H9 (cell line): ENCODE results near the gene AMMECR1. TPM values are rescaled to one million over a fixed set of nuclear protein-coding genes. Genes with fewer than 3 reads are reported as not detected.

Experiments
- DNase-seq: peaks from one replicate; pipeline ENCODE4 v3.0.0-alpha.2; 2017
- H2AFZ ChIP-seq: one replicate; pipeline ENCODE4 v1.6.1; 2013; ENCODE audit warnings: mild to moderate bottlenecking, low read length, control low read depth, moderate library complexity
- H2AK5ac ChIP-seq: 2 replicates; pipeline ENCODE4 v1.6.1; 2013; ENCODE audit warnings: low read length, control low read depth, mixed read lengths; ENCODE audit not compliant: insufficient read length
- H2BK120ac ChIP-seq: one replicate; pipeline ENCODE4 v1.6.1; 2013; ENCODE audit warnings: low read depth, mild to moderate bottlenecking, low read length, control low read depth, inconsistent platforms; ENCODE audit not compliant: poor library complexity, severe bottlenecking
- H2BK12ac ChIP-seq: 2 replicates; pipeline ENCODE4 v1.6.1; 2013; ENCODE audit warnings: low read length, control low read depth, mixed read lengths, low read depth; ENCODE audit not compliant: insufficient read length
- H2BK15ac ChIP-seq: 2 replicates; pipeline ENCODE4 v1.6.1; 2013; ENCODE audit warnings: low read depth, low read length, control low read depth
- H2BK20ac ChIP-seq: one replicate; pipeline ENCODE4 v1.6.1; 2013; ENCODE audit warnings: low read depth, mild to moderate bottlenecking, low read length, control low read depth, inconsistent platforms; ENCODE audit not compliant: poor library complexity, severe bottlenecking
- H2BK5ac ChIP-seq: 2 replicates; pipeline ENCODE4 v1.6.1; 2013; ENCODE audit warnings: low read length, control low read depth, mixed read lengths; ENCODE audit not compliant: insufficient read length
- H3K14ac ChIP-seq: 2 replicates; pipeline ENCODE4 v1.6.1; 2013; ENCODE audit warnings: low read length, control low read depth; ENCODE audit not compliant: insufficient read depth
- H3K18ac ChIP-seq: 2 replicates; pipeline ENCODE4 v1.6.1; 2013; ENCODE audit warnings: low read depth, mild to moderate bottlenecking, mixed read lengths, low read length, control low read depth; ENCODE audit not compliant: insufficient read length
- H3K23ac ChIP-seq: 2 replicates; pipeline ENCODE4 v1.6.1; 2013; ENCODE audit warnings: low read length, control low read depth, mixed read lengths, low read depth; ENCODE audit not compliant: insufficient read length
- H3K23me2 ChIP-seq: 2 replicates; pipeline ENCODE4 v1.6.1; 2013; ENCODE audit warnings: low read depth, mild to moderate bottlenecking, mixed read lengths, low read length, control low read depth; ENCODE audit not compliant: insufficient read length, poor library complexity, severe bottlenecking
- H3K27ac ChIP-seq: 2 replicates; pipeline ENCODE4 v1.5.1; 2013; ENCODE audit warnings: low read length, control low read depth, mixed read lengths, low read depth; ENCODE audit not compliant: insufficient read length
- H3K27me3 ChIP-seq: 2 replicates; pipeline ENCODE4 v1.6.1; 2013; ENCODE audit warnings: low read length, control low read depth, inconsistent platforms; ENCODE audit not compliant: insufficient read depth
- H3K4ac ChIP-seq: 2 replicates; pipeline ENCODE4 v1.6.1; 2013; ENCODE audit warnings: low read depth, mild to moderate bottlenecking, control low read depth, inconsistent platforms, low read length, moderate library complexity
- H3K4me1 ChIP-seq: 2 replicates; pipeline ENCODE4 v1.6.1; 2013; ENCODE audit warnings: low read length, control low read depth, inconsistent platforms; ENCODE audit not compliant: insufficient read depth
- H3K4me2 ChIP-seq: 2 replicates; pipeline ENCODE4 v1.6.1; 2013; ENCODE audit warnings: low read length, control low read depth, mixed read lengths; ENCODE audit not compliant: insufficient read length, insufficient read depth
- H3K56ac ChIP-seq: 2 replicates; pipeline ENCODE4 v1.6.1; 2013; ENCODE audit warnings: low read depth, mild to moderate bottlenecking, mixed read lengths, low read length, control low read depth; ENCODE audit not compliant: insufficient read length
- H3K79me1 ChIP-seq: 2 replicates; pipeline ENCODE4 v1.6.1; 2013; ENCODE audit warnings: low read depth, mild to moderate bottlenecking, moderate library complexity, low read length, control low read depth, inconsistent platforms; ENCODE audit not compliant: insufficient read depth, poor library complexity, severe bottlenecking
- H3K79me2 ChIP-seq: 2 replicates; pipeline ENCODE4 v1.6.1; 2013; ENCODE audit warnings: low read length, control low read depth, inconsistent platforms; ENCODE audit not compliant: insufficient read depth
- H3K9ac ChIP-seq: 2 replicates; pipeline ENCODE4 v1.6.1; 2013; ENCODE audit warnings: low read length, control low read depth, mixed read lengths; ENCODE audit not compliant: insufficient read length; ENCODE audit errors: extremely low read depth
- H3K9me3 ChIP-seq: one replicate; pipeline ENCODE4 v1.6.1; 2013; ENCODE audit warnings: low read depth, low read length, inconsistent platforms; ENCODE audit not compliant: control insufficient read depth
- H3T11ph ChIP-seq: one replicate; pipeline ENCODE4 v1.6.1; 2013; ENCODE audit warnings: mild to moderate bottlenecking, low read length, control low read depth, inconsistent platforms
- H4K20me1 ChIP-seq: one replicate; pipeline ENCODE4 v1.6.1; 2013; ENCODE audit not compliant: control insufficient read depth, insufficient read length, insufficient read depth
- H4K5ac ChIP-seq: 2 replicates; pipeline ENCODE4 v1.6.1; 2013; ENCODE audit warnings: low read depth, mild to moderate bottlenecking, mixed read lengths, low read length, control low read depth; ENCODE audit not compliant: insufficient read length
- H4K8ac ChIP-seq: replicated peaks from 2 replicates; pipeline ENCODE4 v1.6.1; 2013; ENCODE audit warnings: low read length, control low read depth, mixed read lengths, low read depth; ENCODE audit not compliant: insufficient read length
- H4K91ac ChIP-seq: 2 replicates; pipeline ENCODE4 v1.6.1; 2013; ENCODE audit warnings: low read depth, mild to moderate bottlenecking, moderate library complexity, mixed read lengths, low read length, control low read depth; ENCODE audit not compliant: insufficient read length
- H3K27ac Mint-ChIP-seq, 3 experiments: 2 replicates in 2 of 3; 3 replicates in 1 of 3; pipeline ENCODE4 v1.8.0; 2020 to 2021; ENCODE audit warnings: mixed read lengths in 3 of 3, mild to moderate bottlenecking in 1 of 3, moderate library complexity in 1 of 3
- H3K27me3 Mint-ChIP-seq: 2 replicates; pipeline ENCODE4 v1.8.0; 2021; ENCODE audit warnings: low read depth, mild to moderate bottlenecking, moderate library complexity, mixed read lengths
- H3K36me3 Mint-ChIP-seq, 3 experiments: 2 replicates in 2 of 3; 3 replicates in 1 of 3; pipeline ENCODE4 v1.8.0; 2020 to 2021; ENCODE audit warnings: low read depth in 3 of 3, mixed read lengths in 3 of 3; ENCODE audit not compliant: insufficient read depth in 1 of 3
- H3K4me1 Mint-ChIP-seq, 2 experiments: 2 replicates each; pipeline ENCODE4 v1.8.0; 2020; ENCODE audit warnings: mixed read lengths in 2 of 2
- H3K4me3 Mint-ChIP-seq, 2 experiments: 2 replicates in 1 of 2; 3 replicates in 1 of 2; pipeline ENCODE4 v1.8.0; 2020 to 2021; ENCODE audit warnings: mild to moderate bottlenecking in 2 of 2, mixed read lengths in 2 of 2, moderate library complexity in 1 of 2
- H3K9me3 Mint-ChIP-seq, 2 experiments: 2 replicates in 1 of 2; 3 replicates in 1 of 2; pipeline ENCODE4 v1.8.0; 2020; ENCODE audit warnings: mild to moderate bottlenecking in 2 of 2, mixed read lengths in 2 of 2, moderate library complexity in 1 of 2
- WGBS: extraction: QIAGEN DNeasy Blood & Tissue Kit; methylation state at CpG from one replicate; pipeline ENCODE4 v1.1.7; 2013; ENCODE audit warnings: missing lambda C conversion rate, low lambda C conversion rate, mixed read lengths; ENCODE audit not compliant: insufficient read length; ENCODE audit errors: extremely low coverage; 5-methylcytosine and 5-hydroxymethylcytosine counted together
- total RNA-seq: library from RNA; stranded (reverse); gene quantifications from 2 replicates; pipeline ENCODE4 v1.2.1, GENCODE V29; 2021
- TF ChIP-seq, protein P1 (sequence below): fragments of 200-600 bp; sonication (generic); conservative IDR thresholded peaks from 3 replicates; pipeline ENCODE4 v1.8.0; 2021; ENCODE audit warnings: antibody characterized with exemption, mild to moderate bottlenecking

Gene AMMECR1
- total RNA-seq, 1 experiment from 2014 or later, result 28.5 TPM

DNA sequence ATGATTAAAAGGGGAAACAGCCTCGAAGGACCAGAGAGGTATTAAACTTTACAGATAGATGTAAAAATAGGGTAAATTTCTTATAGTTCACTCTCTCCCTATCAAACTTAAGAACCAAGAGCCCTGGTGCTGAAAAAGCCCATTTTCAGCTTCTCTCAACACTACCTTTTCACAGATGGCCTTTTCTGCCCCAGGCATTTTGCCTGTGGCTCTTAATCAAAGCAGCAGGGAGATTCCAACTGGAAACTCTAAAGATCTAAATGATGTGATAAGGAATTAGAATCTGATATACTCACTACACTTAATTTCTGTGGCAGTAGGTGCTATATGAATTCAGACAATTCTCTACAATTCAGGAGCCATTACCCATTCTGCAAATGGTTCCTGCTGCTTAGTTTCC lies 60.0 kb downstream of the AMMECR1 start:
- no peak overlapping the region for H3K4me2 ChIP-seq
- Mint-ChIP-seq H3K36me3 (peaks cover 0 to 4% (median 4%) of the 10 kb centered on the region in 3 experiments; a peak in 4 of 7 replicates), H3K4me3 (no peak overlapping the region), H3K4me1 (peaks cover 37 to 41% of the 10 kb centered on the region in 2 experiments), H3K27me3 (no peaks in the 10 kb centered on the region), H3K9me3 (no peaks in the 10 kb centered on the region), H3K27ac (peak overlapping the region in 2 of 3 experiments; percentile 72 to 87; a peak in 2 of 7 replicates)
- no peak overlapping the region for H3K23ac ChIP-seq
- no peaks in the 10 kb centered on the region for H3K23me2 ChIP-seq
- H3K79me1 ChIP-seq, result no peaks in the 10 kb centered on the region
- H3K4me1 ChIP-seq, result peaks cover 7% of the 10 kb centered on the region
- no peak overlapping the region for H3K14ac ChIP-seq
- H3K9me3 ChIP-seq, result no peaks in the 10 kb centered on the region
- TF ChIP-seq, protein P1, sequence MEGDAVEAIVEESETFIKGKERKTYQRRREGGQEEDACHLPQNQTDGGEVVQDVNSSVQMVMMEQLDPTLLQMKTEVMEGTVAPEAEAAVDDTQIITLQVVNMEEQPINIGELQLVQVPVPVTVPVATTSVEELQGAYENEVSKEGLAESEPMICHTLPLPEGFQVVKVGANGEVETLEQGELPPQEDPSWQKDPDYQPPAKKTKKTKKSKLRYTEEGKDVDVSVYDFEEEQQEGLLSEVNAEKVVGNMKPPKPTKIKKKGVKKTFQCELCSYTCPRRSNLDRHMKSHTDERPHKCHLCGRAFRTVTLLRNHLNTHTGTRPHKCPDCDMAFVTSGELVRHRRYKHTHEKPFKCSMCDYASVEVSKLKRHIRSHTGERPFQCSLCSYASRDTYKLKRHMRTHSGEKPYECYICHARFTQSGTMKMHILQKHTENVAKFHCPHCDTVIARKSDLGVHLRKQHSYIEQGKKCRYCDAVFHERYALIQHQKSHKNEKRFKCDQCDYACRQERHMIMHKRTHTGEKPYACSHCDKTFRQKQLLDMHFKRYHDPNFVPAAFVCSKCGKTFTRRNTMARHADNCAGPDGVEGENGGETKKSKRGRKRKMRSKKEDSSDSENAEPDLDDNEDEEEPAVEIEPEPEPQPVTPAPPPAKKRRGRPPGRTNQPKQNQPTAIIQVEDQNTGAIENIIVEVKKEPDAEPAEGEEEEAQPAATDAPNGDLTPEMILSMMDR, result no peak
- H2BK12ac ChIP-seq, result no peak overlapping the region
- no peak overlapping the region for H3K4ac ChIP-seq
- no peak overlapping the region for H3K9ac ChIP-seq
- no peaks in the 10 kb centered on the region for H4K20me1 ChIP-seq
- no peak overlapping the region for H2BK20ac ChIP-seq
- no peak overlapping the region for H2BK15ac ChIP-seq
- H3K56ac ChIP-seq, result no peak overlapping the region
- H3T11ph ChIP-seq, result no peak overlapping the region
- no peak for DNase-seq
- no peak overlapping the region for H2AFZ ChIP-seq
- WGBS, result no CpG with 5 or more reads among the region's 1 CpG
- no peak overlapping the region for H4K5ac ChIP-seq
- H2BK120ac ChIP-seq, result no peak overlapping the region
- H3K27ac ChIP-seq, result no peak overlapping the region
- H3K18ac ChIP-seq, result no peak overlapping the region
- no peaks in the 10 kb centered on the region for H3K27me3 ChIP-seq
- H4K91ac ChIP-seq, result no peak overlapping the region
- H2BK5ac ChIP-seq, result no peak overlapping the region
- H3K79me2 ChIP-seq, result peaks cover 2% of the 10 kb centered on the region; the same call in 1 of the 2 replicates
- H2AK5ac ChIP-seq, result no peak overlapping the region
- no peak overlapping the region for H4K8ac ChIP-seq
